ENCODE measurements around the gene FOXK2. TPM values are rescaled to one million over a fixed set of nuclear protein-coding genes. Genes with fewer than 3 reads are reported as not detected.

Gene FOXK2
- total RNA-seq, 4 donors from 2014 or later = 30.5 to 43.3 (median 38.8) TPM

GRCh38 chr17:82489851-82490511 lies 29.6 kb upstream of the FOXK2 start:
- no peak for DNase-seq
- TF ChIP-seq CTCF (IDR thresholded peaks at IDR 0.05) (no peak), POLR2A (IDR thresholded peaks at IDR 0.05) (no peak)
- no peaks in the 10 kb centered on the region for H3K9me3 ChIP-seq
- no peak overlapping the region for H3K4me3 ChIP-seq (replicated peaks in 1 of 3)
- no peaks in the 10 kb centered on the region for H3K27me3 ChIP-seq
- H3K4me1 ChIP-seq = peaks cover 16 to 21% of the 10 kb centered on the region in 2 donors
- 95% methylated on average over 21 of the region's 21 CpGs for WGBS, 2 donors
- no peak overlapping the region for H3K27ac ChIP-seq
- intact Hi-C loops (cut with DNase I) = loop anchor here (10.0 kb wide), 1 partner anchor 75 kb away; the partner anchor contains the start of genes HEXD and OGFOD3
- peaks cover 17 to 21% of the 10 kb centered on the region in 2 donors for H3K36me3 ChIP-seq

GRCh38 chr17:82490512-82491195 lies 28.9 kb upstream of the FOXK2 start:
- Histone ChIP-seq H3K9me3 (no peaks in the 10 kb centered on the region), H3K4me3 (replicated peaks in 1 of 3) (no peak overlapping the region), H3K36me3 (peaks cover 12 to 15% of the 10 kb centered on the region in 2 donors), H3K4me1 (peaks cover 16 to 21% of the 10 kb centered on the region in 2 donors), H3K27ac (no peak overlapping the region), H3K27me3 (no peaks in the 10 kb centered on the region)
- no peak for DNase-seq
- TF ChIP-seq POLR2A (IDR thresholded peaks at IDR 0.05) (no peak), CTCF (IDR thresholded peaks at IDR 0.05) (no peak)
- WGBS, 2 donors = 89 to 91% methylated on average over 22 of the region's 25 CpGs
- intact Hi-C loops (cut with DNase I) = loop anchor here (10.0 kb wide), 1 partner anchor 76 kb away; the partner anchor contains the start of genes HEXD and OGFOD3

- Histone ChIP-seq H3K27ac (no peak overlapping the region), H3K27me3 (no peaks in the 10 kb centered on the region), H3K4me1 (peaks cover 16 to 21% of the 10 kb centered on the region in 2 donors), H3K36me3 (peaks cover 9 to 10% of the 10 kb centered on the region in 2 donors), H3K9me3 (no peaks in the 10 kb centered on the region), H3K4me3 (replicated peaks in 1 of 3) (no peak overlapping the region)
- no peak for DNase-seq
- TF ChIP-seq CTCF (IDR thresholded peaks at IDR 0.05) (no peak), POLR2A (IDR thresholded peaks at IDR 0.05) (no peak)
- WGBS, 2 donors = 88 to 95% methylated on average over 6 to 7 of the region's 10 CpGs
- intact Hi-C loops (cut with DNase I) = loop anchor here (10.0 kb wide), 1 partner anchor 76 kb away; the partner anchor contains the start of genes HEXD and OGFOD3
These were observed 28.4 kb upstream of the FOXK2 start for GRCh38 chr17:82491196-82491530.

GRCh38 chr17:82491533-82491932 lies 28.0 kb upstream of the FOXK2 start:
- no peak for DNase-seq
- TF ChIP-seq CTCF (IDR thresholded peaks at IDR 0.05) (no peak), POLR2A (IDR thresholded peaks at IDR 0.05) (no peak)
- intact Hi-C loops (cut with DNase I) = loop anchor here (10.0 kb wide), 1 partner anchor 77 kb away; the partner anchor contains the start of genes HEXD and OGFOD3
- Histone ChIP-seq H3K4me3 (replicated peaks in 1 of 3) (no peak overlapping the region), H3K27me3 (no peaks in the 10 kb centered on the region), H3K36me3 (peaks cover 6% of the 10 kb centered on the region in 2 donors), H3K4me1 (peaks cover 17 to 24% of the 10 kb centered on the region in 2 donors), H3K9me3 (no peaks in the 10 kb centered on the region), H3K27ac (no peak overlapping the region)
- WGBS, 2 donors = 92 to 93% methylated on average over 8 to 10 of the region's 15 CpGs

All from thyroid gland (tissue), 4 donors.